GM13976 (cell line): ENCODE results near the gene BTBD18.

ENCODE experiments used
- DNase-seq: peaks from one replicate; pipeline ENCODE4 v3.0.0; 2012; ENCODE audit warnings: low spot score
- in situ Hi-C: fragments of 300-500 bp; cut with MboI; formaldehyde crosslinking; loops from one replicate; pipeline ENCODE4 v1.12.0; 2022; ENCODE audit warnings: low sequenced_read_pairs, mixed read lengths, inconsistent platforms; ENCODE audit not compliant: unreplicated experiment
- TF ChIP-seq, protein P1 (sequence below): IDR thresholded peaks from 2 replicates; pipeline ENCODE4 v1.5.1; 2012; ENCODE audit warnings: borderline replicate concordance, mild to moderate bottlenecking; ENCODE audit not compliant: insufficient read depth; ENCODE audit errors: extremely low read depth, missing control alignments, control extremely low read depth

The BTBD18 gene

DNA sequence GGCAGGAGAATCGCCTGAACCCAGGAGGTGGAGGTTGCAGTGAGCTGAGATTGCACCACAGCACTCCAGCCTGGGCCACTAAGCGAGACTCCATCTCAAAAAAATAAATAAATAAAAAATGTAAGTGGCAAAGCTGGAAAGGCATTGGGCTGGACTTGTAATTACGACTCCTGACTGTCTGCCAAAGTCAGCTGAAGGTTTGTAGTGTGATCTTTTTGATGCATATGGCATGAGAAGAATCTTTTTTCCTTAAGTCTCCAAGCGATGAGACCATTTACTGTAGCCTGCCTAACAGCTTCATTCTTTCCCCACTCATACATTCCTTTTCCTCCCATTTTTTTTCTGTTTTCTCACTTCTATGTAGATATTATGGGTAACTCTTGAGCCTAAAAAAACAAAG, 34.8 kb upstream of the BTBD18 start:
- in situ Hi-C loops, result no loop called here
- TF ChIP-seq, protein P1, sequence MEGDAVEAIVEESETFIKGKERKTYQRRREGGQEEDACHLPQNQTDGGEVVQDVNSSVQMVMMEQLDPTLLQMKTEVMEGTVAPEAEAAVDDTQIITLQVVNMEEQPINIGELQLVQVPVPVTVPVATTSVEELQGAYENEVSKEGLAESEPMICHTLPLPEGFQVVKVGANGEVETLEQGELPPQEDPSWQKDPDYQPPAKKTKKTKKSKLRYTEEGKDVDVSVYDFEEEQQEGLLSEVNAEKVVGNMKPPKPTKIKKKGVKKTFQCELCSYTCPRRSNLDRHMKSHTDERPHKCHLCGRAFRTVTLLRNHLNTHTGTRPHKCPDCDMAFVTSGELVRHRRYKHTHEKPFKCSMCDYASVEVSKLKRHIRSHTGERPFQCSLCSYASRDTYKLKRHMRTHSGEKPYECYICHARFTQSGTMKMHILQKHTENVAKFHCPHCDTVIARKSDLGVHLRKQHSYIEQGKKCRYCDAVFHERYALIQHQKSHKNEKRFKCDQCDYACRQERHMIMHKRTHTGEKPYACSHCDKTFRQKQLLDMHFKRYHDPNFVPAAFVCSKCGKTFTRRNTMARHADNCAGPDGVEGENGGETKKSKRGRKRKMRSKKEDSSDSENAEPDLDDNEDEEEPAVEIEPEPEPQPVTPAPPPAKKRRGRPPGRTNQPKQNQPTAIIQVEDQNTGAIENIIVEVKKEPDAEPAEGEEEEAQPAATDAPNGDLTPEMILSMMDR, result no peak
- no peak for DNase-seq

DNA sequence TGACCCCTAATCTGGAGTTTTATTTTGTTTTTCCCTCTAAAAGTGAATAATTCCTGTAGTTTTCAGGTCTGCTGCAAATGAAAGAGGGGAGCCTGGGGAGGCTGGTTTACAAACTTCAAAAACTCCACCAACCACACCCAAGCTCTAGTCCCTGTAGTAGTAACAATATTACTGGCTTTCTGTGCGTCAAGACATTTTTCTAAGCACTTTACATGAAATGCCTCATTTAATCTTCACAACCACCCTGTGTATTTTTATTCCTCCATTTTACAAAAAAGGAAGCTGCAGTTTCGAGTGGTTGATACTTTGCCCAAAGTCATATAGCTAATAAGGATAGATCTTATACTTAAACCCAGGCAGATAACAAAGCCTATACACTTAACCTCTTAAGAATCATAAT, 33.5 kb upstream of the BTBD18 start:
- in situ Hi-C loops, result no loop called here
- DNase-seq, result no peak
- TF ChIP-seq, protein P1, result no peak

DNA sequence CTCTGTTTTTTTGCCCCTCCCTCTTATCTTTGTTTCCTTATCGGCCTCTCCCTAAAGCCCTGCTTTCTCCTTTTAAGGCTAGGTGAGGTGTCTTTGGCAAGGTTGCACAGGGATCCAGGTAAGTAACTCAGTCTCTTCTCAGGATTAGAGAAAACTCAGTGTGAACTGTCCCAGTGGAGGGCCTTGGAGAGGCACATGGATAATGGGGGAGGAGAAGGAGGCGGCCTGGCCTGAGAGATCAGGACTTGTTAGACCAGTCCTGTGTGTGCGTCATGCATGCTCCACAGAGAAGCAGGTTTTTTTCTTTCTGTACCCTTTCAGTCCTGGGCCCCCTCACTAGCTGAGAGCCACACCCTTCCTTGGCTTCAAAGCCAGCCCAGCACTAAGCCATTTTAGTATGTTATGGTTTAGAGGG, 29.9 kb upstream of the BTBD18 start:
- in situ Hi-C loops, result no loop called here
- TF ChIP-seq, protein P1, result no peak

DNA sequence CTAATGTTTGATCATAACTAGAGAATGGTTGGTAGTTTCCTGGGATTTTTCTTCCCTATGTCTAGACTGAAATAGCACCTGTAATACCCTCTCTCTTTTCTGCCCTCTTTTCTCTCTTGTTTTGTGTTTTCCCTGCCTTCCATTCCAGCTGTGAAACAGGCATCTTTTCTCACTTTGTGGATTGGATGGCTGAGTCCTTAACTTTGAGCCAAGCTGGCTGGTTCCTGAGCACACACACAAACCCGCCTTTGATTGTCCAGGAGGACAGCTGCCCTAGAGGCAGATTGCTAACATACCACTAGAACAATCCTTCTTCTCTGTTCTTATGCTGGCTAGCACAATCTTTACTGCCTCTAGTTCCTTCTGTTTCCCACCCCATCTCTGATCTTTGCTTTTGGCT, 27.7 kb upstream of the BTBD18 start:
- TF ChIP-seq, protein P1, result no peak
- in situ Hi-C loops, result no loop called here
- no peak for DNase-seq

More for the DNA sequence above, 29.9 kb upstream of the BTBD18 start:
- no peak for DNase-seq

DNA sequence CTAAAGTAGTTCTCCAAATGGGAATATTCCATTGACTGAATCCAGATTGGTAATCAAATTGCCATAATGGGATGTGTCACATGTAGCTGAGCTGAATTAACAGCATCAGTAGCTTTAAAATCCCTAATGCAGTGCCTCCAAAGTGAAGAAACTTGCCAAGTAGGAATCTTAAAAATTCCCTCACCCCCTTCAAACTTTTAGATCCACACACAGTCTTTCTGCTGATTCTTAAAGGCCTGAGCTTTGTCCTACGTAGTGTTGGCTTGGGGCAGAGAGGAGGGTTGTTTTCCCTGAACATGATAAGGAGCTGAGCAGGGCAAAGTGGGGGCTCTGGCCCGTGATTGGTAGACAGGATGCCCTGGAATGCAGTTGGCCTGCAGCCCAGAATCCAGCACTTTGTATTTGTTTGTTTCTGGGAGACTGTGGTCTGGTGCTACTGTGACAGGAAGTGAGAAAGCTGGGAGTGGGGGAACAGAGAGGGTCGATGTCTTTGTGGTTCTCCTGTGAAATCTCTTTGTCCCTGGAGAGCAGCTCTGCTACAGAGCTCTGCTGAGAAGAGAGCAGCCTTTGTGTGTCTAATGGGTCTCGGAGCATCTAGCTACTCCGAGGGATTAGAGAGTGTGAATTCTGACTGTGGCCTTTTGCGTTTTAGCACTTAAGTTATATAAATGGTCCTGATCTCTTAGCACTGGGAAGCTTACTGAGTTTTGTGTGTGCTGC, 26.9 kb upstream of the BTBD18 start:
- DNase-seq, result no peak
- TF ChIP-seq, protein P1, result no peak
- in situ Hi-C loops, result no loop called here

DNA sequence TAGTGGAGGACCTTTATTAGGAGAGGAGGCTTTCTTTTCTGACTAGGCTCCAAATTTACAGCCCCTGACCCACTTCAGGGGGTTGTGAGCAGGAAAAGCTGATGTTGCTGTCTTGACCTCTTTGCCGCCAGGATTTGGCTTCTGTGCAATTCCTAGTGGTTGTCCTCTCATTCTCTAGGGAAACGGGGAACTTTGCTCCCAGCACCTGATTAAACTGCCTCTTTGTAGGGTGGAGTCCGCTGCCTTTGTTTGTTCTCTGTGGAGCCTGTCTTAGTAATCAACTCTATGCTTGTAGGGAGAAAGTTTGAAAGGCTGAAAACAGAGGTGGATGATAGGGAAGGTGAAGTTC, 26.3 kb upstream of the BTBD18 start:
- in situ Hi-C loops, result no loop called here
- no peak for DNase-seq
- TF ChIP-seq, protein P1, result no peak
